Cardiac fibroblast (primary cell): ENCODE measurements around the gene COL25A1.

Experiments used
- DNase-seq, 2 donors: peaks; one replicate each; pipeline versions ENCODE4 v3.0.0 to v3.0.0-alpha.2; 2010; ENCODE audit warnings: low read depth in 2 of 2
- H3K4me3 ChIP-seq, 2 donors: replicated peaks in 1 of 2; 1 replicate in 1 of 2; 2 replicates in 1 of 2; pipeline ENCODE4 v1.5.1; 2011; ENCODE audit warnings: low read depth in 2 of 2, low read length in 2 of 2, mild to moderate bottlenecking in 2 of 2, moderate library complexity in 1 of 2
- CTCF ChIP-seq: IDR thresholded peaks from one replicate; pipeline ENCODE4 v1.5.1; 2011; ENCODE audit warnings: low read depth, mild to moderate bottlenecking, low read length, inconsistent platforms

COL25A1 gene

GRCh38 chr4:109294468-109295020 is 7.9 kb downstream of the COL25A1 start:
- TF ChIP-seq CTCF = no peak
- peak in 1 of 2 donors; percentile 33 for DNase-seq
- no peak overlapping the region for H3K4me3 ChIP-seq

GRCh38 chr4:109294006-109294405 is 8.5 kb downstream of the COL25A1 start:
- peak; percentile 8 to 19 for DNase-seq
- peak; percentile 17 for TF ChIP-seq CTCF
- H3K4me3 ChIP-seq = no peak overlapping the region

- no peak for TF ChIP-seq CTCF
- no peak for DNase-seq
- H3K4me3 ChIP-seq = no peak overlapping the region
Observed at GRCh38 chr4:109291707-109292238, 10.7 kb downstream of the COL25A1 start.

- TF ChIP-seq CTCF = no peak
- DNase-seq = no peak
- no peak overlapping the region for H3K4me3 ChIP-seq
Observed at GRCh38 chr4:109290918-109291317, 11.5 kb downstream of the COL25A1 start.

GRCh38 chr4:109278594-109279031 is 23.8 kb downstream of the COL25A1 start:
- TF ChIP-seq CTCF = no peak
- no peak for DNase-seq
- no peak overlapping the region for H3K4me3 ChIP-seq

- TF ChIP-seq CTCF = no peak
- no peak overlapping the region for H3K4me3 ChIP-seq
- DNase-seq = no peak
Observed at GRCh38 chr4:109276482-109277095, 25.9 kb downstream of the COL25A1 start.
